ENCODE results near the gene FHL1. TPM values are rescaled to one million over a fixed set of nuclear protein-coding genes. Genes with fewer than 3 reads are reported as not detected.

Gene FHL1
- total and polyA plus RNA-seq, 12 donors: 367 to 3,919 (median 2,586) TPM

GRCh38 chrX:136209751-136210150 is 62.4 kb downstream of the FHL1 start:
- Histone ChIP-seq H3K9me3 (no peaks in the 10 kb centered on the region), H3K36me3 (peaks cover 0 to 53% (median 0%) of the 10 kb centered on the region in 9 donors), H3K27me3 (peaks cover 0 to 15% (median 0%) of the 10 kb centered on the region in 7 donors), H3K4me1 (peaks cover 4 to 49% (median 24%) of the 10 kb centered on the region in 9 donors), H3K4me3 (no peak overlapping the region), H3K27ac (peak overlapping the region in 6 of 10 donors; percentile 50 to 72 (median 66))
- WGBS, 2 donors: 36 to 45% methylated on average over 9 of the region's 9 CpGs
- TF ChIP-seq CTCF (IDR thresholded peaks at IDR 0.05): no peak
- no peak for ATAC-seq
- no peak for DNase-seq
- intact Hi-C loops (cut with DNase I): loop anchor here in 9 of 10 donors (2.0 to 5.0 kb wide), 6 partner anchors 37 to 182 kb away; partner anchors contain the start of gene MAP7D3 (in 1 of the 9)

- ATAC-seq: no peak
- WGBS, 2 donors: 29 to 45% methylated on average over 7 of the region's 7 CpGs
- Histone ChIP-seq H3K9me3 (no peaks in the 10 kb centered on the region), H3K27ac (peak overlapping the region in 4 of 10 donors; percentile 30 to 71 (median 66)), H3K4me3 (no peak overlapping the region), H3K4me1 (peaks cover 4 to 44% (median 19%) of the 10 kb centered on the region in 9 donors), H3K27me3 (peaks cover 0 to 15% (median 0%) of the 10 kb centered on the region in 7 donors), H3K36me3 (peaks cover 0 to 53% (median 0%) of the 10 kb centered on the region in 9 donors)
- TF ChIP-seq CTCF (IDR thresholded peaks at IDR 0.05): no peak
- intact Hi-C loops (cut with DNase I): loop anchor here in 8 of 10 donors (2.0 to 5.0 kb wide), 4 partner anchors 38 to 183 kb away; partner anchors contain the start of gene MAP7D3 (in 1 of the 8)
- DNase-seq: no peak
Observed at GRCh38 chrX:136210243-136210642, 62.9 kb downstream of the FHL1 start.

GRCh38 chrX:136210806-136211205 is 63.5 kb downstream of the FHL1 start:
- no peak overlapping the region for H3K4me3 ChIP-seq
- TF ChIP-seq CTCF (IDR thresholded peaks at IDR 0.05): no peak
- intact Hi-C loops (cut with DNase I): loop anchor here in 8 of 10 donors (2.0 to 5.0 kb wide), 4 partner anchors 39 to 184 kb away; partner anchors contain the start of gene MAP7D3 (in 1 of the 8)
- H3K27me3 ChIP-seq: peaks cover 0 to 15% (median 0%) of the 10 kb centered on the region in 7 donors
- 30 to 50% methylated on average over 5 of the region's 5 CpGs for WGBS, 2 donors
- DNase-seq (peak in 1 of 2 donors; percentile 26), ATAC-seq (no peak)
- peaks cover 0 to 53% (median 0%) of the 10 kb centered on the region in 9 donors for H3K36me3 ChIP-seq
- H3K27ac ChIP-seq: peak overlapping the region in 4 of 10 donors; percentile 19 to 71 (median 34)
- H3K9me3 ChIP-seq: no peaks in the 10 kb centered on the region
- peaks cover 4 to 39% (median 15%) of the 10 kb centered on the region in 9 donors for H3K4me1 ChIP-seq

- Histone ChIP-seq H3K4me1 (peaks cover 3 to 27% (median 9%) of the 10 kb centered on the region in 9 donors), H3K4me3 (no peak overlapping the region), H3K27ac (peak overlapping the region in 5 of 10 donors; percentile 13 to 44 (median 35)), H3K27me3 (peaks cover 0 to 15% (median 0%) of the 10 kb centered on the region in 7 donors), H3K9me3 (no peaks in the 10 kb centered on the region), H3K36me3 (peaks cover 0 to 45% (median 0%) of the 10 kb centered on the region in 9 donors)
- no peak for TF ChIP-seq CTCF (IDR thresholded peaks at IDR 0.05)
- intact Hi-C loops (cut with DNase I): loop anchor here in 8 of 10 donors (2.0 to 5.0 kb wide), 4 partner anchors 40 to 185 kb away; partner anchors contain the start of gene MAP7D3 (in 1 of the 8)
- WGBS, 2 donors: 65 to 72% methylated on average over 11 of the region's 11 CpGs
- ATAC-seq: peak in 7 of 8 donors; percentile 21 to 61 (median 38)
- DNase-seq: no peak
Observed at GRCh38 chrX:136211766-136212556, 64.6 kb downstream of the FHL1 start.

Measured in heart right ventricle (tissue), 16 donors.